Central memory CD4-positive, alpha-beta T cell (primary cell): ENCODE data around the gene STK33.
"Not testable (repeated sequence)": the region's sequence is repeated elsewhere in the genome, so short reads cannot be mapped to it uniquely, and the experiment has no call there.

Experiments
- DNase-seq: peaks from one replicate; pipeline ENCODE4 v3.0.0; 2022

Gene STK33

DNA sequence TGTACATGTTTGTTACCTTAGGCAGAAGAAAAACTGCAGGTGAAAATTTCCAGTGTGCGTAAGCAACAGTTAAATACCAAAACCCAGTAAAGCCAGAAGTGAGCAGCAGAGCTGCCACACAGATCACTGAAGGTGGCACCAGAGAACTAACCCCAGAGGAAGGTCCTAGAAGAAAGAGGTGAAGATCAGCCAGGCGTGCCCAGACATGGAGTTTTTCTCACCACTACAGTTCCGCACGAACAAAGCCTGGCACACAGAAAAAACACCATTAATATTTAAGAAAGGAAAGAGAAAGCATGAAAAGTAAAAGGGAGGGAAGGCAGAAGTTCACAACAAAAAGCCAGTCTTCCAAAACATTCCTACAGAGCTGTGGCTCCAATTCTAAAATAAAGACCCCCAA lies 60.7 kb downstream of the STK33 start:
- no peak for DNase-seq

DNA sequence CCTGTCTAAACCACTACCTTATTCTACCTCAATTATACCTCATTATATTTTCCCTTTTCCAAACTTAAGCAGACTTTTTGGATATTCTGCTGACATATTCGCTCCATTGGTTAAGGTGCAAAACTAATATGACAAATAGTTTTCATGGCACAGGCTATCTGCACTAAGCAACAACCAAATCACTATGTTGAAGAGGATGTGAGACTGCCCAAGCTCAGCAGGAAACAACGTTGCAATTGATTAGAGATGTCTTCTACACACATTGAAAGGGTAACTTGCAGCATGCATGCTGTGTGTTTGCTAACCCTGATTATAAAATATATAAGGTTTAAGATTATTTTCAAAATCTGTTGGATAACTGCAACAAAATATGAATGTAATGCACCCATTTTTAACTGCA lies 61.6 kb downstream of the STK33 start:
- DNase-seq, result no peak

DNA sequence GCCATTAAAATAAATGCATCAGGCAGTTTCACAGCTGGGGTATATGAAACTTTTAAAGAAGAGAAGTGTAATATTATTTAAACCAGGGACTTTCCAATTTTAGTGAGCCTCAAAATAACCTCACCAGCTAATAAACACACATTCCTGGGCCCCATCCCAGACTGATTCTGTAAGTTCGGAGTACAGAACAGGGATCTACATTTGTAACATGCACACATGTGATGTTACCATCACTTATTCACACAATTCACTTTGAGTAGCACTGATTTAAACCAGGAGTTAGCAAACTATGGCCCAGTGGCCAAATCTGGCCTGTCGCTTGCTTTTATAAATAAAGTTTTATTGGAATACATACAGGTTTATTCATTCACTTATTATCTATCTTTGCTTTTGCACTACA lies 62.0 kb downstream of the STK33 start:
- DNase-seq, result no peak

GRCh38 chr11:8531312-8531711 lies 62.7 kb downstream of the STK33 start:
- no peak for DNase-seq

DNA sequence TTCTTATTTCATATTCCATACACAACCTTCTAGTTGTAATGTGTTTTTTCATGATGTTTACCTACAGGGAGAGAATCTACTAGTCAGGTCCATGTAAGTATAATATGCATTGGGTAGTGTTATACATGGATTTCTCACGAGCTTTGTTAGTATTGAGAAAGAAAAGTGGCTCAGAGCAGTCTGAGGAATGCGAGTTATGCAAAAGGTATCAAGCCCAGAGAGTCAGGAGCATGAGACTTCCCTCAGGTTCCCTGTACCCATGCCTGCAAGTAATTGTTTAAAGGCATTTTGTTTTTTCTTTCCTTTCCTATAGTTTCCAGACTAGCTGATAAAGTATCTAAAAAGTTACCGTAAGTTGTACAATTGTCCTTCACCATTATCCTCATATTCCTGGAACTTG lies 66.1 kb downstream of the STK33 start:
- DNase-seq, result no peak

DNA sequence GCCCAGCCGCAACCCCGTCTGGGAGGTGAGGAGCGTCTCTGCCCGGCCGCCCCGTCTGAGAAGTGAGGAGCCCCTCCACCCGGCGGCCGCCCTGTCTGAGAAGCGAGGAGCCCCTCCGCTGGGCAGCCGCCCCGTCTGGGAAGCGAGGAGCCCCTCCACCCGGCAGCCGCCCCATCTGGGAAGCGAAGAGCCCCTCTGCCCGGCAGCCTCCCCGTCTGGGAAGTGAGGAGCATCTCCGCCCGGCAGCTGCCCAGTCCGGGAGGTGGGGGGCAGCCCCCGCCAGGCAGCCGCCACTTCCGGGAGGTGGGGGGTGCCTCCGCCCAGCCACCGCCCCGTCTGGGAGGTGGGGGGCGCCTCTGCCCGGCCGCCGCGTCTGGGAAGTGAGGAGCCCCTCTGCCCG lies 70.6 kb downstream of the STK33 start:
- DNase-seq, result no peak

GRCh38 chr11:8512547-8512946 lies 81.5 kb downstream of the STK33 start:
- no peak for DNase-seq

DNA sequence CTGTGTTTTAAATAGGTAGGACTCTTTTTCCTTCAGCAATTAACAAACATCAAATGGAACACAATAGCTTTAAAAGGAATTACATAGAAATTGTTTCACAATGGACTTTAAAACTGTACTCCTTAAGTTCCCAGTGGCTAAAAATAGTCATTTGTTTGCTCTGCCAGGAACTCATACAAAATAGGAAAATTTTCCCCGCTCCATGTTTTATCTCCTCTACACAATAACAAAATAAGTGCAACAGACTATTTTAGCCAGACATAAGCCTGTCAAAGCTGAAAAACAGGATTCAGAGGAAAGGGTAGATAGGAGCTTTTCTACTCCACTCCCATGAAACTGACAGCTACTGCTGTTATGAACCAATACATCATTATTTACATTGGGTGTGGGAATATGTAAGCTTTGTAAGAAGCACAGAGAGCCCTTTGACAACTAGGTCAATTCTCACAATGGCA lies 90.1 kb downstream of the STK33 start:
- DNase-seq, result no peak

DNA sequence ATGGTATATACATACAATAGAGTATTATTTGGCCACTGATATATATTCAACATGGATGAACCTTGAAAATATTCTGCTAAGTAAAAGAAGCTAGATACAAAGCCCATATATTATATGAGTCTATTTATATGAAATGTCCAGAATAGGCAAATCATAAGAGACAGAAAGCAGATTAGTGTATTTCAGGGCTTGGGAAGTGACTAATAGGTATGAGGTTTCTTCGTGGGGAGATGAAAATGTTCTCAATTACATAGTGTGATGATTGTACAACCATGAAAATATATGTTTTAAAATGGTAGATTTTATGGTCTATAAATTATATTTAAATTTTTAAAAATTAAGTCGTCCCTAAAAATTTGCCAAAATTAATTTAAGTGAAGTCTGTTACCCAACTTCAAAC lies 92.2 kb downstream of the STK33 start:
- DNase-seq, result no peak

- no peak for DNase-seq
These were observed 105.6 kb downstream of the STK33 start for GRCh38 chr11:8488395-8488794.

- no peak for DNase-seq
These were observed 106.8 kb downstream of the STK33 start for GRCh38 chr11:8487261-8487660.

- DNase-seq, result no peak
These were observed 109.8 kb downstream of the STK33 start for GRCh38 chr11:8484251-8484650.

DNA sequence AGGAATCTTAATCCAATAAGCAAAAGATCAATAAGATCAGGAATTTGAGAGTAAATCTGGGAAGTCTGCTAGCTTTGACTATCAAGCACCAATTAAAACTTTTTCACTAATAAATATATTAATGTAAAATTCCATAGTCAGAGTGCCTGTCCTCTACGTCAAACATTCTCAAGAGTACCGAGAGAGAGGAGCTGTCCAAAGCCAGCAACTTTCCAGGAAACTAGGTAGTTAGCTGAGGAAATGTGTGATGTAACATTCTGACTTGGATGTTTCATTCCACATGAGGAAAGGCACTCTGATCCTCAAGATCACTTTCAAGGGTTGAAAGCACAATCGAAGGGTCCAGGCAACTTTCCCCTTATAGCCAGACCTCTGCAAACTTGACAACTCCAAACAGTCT lies 113.2 kb downstream of the STK33 start:
- DNase-seq, result no peak

DNA sequence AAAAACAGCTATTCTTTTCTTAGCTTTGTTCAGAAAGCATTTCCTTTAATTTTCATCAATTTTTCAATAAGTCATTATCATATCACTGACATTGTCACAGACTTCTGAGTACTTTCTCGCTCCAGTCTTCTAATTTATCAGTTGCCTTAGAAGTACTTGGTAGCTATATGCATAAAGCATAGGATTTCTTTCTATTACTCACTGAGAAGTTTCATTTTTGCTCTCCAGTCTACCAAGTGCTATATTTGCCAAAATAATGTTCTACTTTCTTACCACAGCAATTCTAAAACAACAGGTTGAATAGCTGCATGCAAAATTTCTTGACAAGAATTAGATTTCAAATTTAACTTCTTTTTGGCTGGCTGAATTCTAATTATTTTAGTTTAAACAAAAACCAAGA lies 116.3 kb downstream of the STK33 start:
- no peak for DNase-seq

DNA sequence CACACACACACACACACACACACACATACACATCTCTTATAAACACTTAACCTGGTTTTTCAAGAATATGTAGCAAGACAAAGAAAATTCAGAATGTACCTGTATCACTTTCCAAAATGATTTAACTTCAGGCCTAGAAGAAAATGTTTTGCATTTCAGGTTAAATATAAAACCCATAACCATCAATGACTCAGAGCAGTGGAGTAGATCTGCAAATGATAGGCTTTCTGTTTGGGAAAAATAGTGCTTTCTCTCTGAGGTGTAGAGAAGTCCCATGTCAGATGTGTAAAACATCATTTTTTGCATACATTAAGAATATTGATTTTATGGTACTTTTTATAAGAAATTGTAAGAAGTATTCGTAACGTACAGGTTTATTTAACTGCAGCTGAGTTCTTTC lies 116.9 kb downstream of the STK33 start:
- DNase-seq, result no peak

DNA sequence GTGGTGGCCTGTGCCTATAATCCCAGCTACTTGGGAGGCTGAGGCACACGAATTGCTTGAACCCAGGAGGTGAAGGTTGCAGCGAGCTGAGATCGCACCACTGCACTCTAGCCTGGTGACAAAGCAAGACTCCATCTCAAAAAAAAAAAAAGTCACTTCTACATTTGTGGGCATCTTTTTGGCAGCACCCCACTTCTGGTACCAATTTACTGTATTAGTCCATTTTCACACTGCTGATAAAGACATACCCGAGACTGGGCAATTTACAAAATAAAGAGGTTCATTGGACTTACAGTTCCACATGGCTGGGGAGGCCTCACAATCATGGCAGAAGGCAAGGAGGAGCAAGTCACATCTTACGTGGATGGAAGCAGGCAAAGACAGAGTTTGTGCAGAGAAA lies 126.2 kb downstream of the STK33 start:
- not testable (repeated sequence) for DNase-seq

- not testable (repeated sequence) for DNase-seq
These were observed 126.7 kb downstream of the STK33 start for GRCh38 chr11:8467356-8467755.

- not testable (repeated sequence) for DNase-seq
These were observed 127.1 kb downstream of the STK33 start for GRCh38 chr11:8466884-8467283.

DNA sequence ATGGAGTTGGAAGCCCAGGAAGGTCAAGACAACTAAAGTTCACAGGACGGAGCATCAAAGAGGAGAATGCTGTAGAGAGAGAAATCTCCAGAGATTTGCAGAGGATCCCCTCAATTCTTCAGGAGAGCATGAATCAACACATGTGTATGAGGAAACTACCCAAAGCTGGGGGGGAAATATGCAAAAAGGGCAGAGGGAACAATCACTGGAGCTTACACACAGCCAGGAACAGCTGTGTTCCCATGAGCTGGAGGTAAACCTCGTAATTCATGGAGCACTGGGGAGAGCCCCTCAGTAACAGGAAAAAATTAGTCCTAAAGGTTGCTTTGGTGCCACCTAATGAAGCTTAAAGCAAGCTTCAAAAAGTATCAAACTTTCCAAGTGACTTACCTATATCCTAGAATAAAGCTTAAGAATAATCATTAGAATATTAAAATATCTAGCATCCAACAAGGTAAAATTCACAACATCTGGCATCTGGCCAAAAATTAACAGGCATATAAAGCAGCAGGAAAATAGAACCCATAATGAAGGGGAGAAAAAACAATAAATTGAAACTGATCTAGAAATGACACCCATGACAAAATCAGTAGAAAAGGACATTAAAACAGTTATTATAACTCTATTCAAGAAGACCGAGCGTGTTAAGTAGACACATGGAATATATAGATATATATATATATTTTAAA lies 134.2 kb downstream of the STK33 start:
- DNase-seq, result no peak

- DNase-seq, result no peak
These were observed 151.7 kb downstream of the STK33 start for GRCh38 chr11:8442301-8442700.

GRCh38 chr11:8440649-8441048 lies 153.4 kb downstream of the STK33 start:
- no peak for DNase-seq

- no peak for DNase-seq
These were observed 164.5 kb downstream of the STK33 start for GRCh38 chr11:8429483-8429882.

- no peak for DNase-seq
These were observed 168.0 kb downstream of the STK33 start for GRCh38 chr11:8426076-8426475.

GRCh38 chr11:8415195-8415594 lies 178.8 kb downstream of the STK33 start:
- DNase-seq, result no peak
